Activated CD8-positive, alpha-beta memory T cell treated with anti-CD3 and anti-CD28 coated beads, Interleukin-2, amount 50 U/mL, for 24 hours (primary cell): ENCODE measurements around the gene PPP2CA.
"Not testable (repeated sequence)": the region's sequence is repeated elsewhere in the genome, so short reads cannot be mapped to it uniquely, and the experiment has no call there.

Experiments
- DNase-seq: peaks from one replicate; pipeline ENCODE4 v3.0.0-alpha.2; 2020; ENCODE audit errors: extremely low read depth

The PPP2CA gene

DNA sequence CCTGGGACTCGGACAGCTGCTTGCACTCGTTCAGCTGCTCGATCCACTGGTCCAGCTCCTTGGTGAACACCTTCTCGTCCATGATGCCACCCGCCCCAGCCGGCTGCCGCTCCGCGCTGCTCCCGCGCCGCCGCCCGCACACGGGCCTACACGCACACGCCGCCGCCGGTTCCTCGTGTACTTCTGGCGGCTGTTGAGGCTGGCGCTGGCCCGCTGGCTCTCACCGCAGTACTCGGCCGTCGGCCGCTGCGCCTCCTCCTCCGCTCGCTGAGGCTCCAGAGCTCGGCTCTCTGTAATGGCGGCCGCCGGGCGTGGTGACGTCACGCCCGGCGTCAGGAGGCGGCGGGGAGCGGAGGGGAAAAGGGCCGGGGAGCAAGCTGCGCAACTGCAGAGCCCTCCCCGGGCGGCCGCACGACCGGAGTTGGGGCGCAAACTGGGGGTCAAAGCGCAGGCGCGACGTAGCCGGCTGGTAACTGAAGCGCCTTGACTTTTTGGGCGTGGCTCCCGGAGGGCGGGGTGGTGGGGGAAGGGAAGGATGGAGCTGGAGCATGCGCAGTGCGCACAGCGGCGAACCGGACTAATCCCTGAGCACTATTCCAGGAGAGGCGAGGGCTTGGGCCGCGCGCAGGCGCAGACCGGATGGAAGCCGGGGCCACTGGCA lies at the start of gene PPP2CA:
TSS of gene PPP2CA (minus strand) at position 294 of the 661 bp plus-strand sequence. CDS start at position 82, 212 bp downstream.
- DNase-seq, result peak; percentile 99

DNA sequence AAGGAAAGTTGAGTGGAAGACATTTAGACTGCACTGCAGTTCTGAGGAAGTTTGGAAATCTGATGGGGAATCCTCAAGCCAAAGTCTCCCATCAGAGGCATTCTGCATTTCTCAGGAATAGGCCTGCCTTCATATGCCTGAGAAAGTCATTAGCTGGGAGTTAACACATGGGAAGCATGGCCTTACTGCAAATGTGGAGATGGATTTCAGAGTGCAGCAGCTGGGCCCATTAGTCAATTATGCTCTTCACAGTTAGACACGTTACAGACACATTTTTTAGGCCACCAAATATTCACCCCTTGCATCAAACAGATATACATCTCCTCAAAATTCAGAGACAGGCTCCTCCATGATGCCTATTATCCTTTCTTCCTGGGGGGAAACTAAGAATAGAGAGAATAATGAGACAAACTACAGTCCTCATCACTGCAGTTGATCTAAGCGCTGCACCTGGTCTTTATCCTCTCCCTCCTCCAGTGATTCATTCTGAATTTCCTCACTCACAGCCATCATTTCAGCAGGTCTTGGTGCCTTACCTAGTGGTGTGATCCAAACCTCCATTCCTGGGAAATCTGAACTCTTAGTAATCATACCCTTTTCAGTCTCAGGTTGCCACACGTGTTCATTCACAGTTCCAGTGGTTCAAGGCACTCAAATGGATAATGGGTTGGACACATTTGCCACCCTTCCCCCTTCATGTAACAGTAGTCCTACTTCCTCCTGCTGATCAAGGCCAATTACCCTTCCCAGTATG lies 47.9 kb upstream of the PPP2CA start:
- no peak for DNase-seq

DNA sequence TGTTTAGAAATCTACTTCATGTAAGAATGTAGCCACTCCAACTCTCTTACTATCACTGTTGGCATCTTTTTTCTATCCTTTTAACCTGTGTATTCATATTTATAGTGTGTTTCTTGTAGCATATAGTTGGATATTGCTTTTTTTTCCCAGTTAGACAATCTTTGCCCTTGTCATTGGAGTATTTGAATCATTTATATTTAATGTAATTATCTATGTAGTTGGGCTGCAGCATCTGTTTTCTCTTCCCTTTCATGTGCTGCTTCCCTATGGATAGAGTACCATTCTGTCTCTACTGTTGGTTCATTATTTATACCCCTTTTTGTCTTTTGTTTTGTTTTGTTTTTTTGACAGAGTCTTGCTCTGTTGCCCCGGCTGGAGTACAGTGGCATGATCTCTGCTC lies 45.2 kb upstream of the PPP2CA start:
- DNase-seq, result no peak

DNA sequence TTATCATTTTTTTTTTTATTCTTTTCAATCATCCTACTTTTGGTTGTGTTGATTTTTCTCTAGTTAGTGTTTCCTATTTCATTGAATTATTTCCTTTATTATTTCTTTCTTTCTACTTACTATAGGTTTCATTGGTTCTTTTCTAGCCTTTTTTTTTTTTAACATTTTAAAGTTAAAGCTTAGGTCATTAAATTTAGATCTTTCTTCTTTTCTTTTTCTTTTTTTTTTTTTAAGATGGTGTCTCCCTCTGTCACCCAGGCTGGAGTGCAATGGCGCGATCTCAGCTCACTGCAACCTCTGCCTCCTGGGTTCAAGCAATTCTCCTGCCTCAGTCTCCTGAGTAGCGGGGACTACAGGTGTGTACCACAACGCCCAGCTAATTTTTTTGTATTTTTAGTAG lies 43.0 kb upstream of the PPP2CA start:
- no peak for DNase-seq

DNA sequence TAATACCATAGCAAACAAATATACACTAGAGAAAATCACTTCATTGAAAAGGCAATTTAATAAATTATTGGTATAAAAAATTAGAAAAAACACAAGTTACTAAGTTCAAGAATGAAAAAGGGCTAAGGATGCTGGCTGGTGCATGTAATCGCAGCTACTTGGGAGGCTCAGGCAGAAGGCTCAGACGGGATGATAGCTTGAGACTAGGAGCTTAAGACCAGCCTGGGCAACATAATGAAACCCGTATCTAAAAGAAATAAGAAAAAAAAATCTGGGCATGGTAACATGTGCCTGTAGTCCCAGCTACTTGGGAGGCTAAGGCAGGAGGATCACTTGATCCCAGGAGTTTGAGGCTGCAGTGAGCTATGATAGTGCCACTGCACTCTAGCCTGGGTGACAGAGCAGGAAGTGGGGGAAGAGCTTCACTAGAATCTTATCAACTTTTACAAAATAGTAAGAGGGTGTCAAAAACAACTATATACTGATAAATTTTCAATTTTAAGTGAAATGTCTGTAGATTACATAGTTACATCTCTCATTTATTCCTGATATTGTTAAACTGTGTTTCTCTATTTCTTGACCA lies 42.2 kb upstream of the PPP2CA start:
- no peak for DNase-seq

DNA sequence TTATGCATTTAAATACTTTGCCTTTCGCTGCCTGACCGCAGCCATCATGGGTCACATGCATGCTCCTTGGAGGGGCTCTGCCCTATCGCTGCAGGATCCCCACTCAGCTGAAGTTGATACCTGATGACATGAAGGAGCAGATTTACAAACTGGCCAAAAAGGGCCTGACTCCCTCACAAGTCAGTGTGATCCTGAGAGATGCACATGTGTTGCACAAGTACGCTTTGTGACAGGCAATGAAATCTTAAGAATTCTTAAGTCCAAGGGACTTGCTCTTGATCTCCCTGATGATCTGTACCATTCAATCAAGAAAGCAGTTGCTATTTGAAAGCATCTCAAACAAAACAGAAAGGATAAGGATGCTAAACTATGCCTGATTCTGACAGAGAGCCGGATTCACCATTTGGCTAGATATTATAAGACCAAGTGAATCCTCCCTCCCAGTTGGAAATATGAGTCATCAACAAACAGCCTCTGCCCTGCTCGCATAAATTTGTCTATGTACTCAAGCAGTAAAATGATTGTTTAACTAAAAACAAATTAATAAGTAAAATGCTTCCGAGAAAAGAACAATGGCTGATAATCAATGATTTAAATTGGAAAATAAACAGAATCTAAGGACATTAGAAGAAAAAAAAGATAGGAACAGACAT lies 41.6 kb upstream of the PPP2CA start:
- DNase-seq, result no peak

DNA sequence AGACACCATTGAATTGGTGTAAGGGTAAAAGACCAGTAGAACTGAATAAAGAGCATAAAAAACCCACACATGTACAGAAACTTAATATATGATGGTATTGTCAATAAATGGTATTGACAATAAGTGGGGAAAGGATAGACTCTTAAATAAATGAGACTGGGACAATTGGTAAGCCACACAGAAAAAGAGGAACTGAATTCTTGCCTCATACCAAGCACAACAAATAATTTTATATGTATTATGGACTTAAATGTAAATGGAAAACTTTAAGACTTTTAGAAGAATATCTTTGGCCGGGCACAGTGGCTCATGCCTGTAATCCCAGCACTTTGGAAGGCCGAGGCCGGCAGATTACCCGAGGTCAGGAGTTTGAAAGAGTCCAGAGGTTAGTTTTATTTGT lies 37.9 kb upstream of the PPP2CA start:
- no peak for DNase-seq

DNA sequence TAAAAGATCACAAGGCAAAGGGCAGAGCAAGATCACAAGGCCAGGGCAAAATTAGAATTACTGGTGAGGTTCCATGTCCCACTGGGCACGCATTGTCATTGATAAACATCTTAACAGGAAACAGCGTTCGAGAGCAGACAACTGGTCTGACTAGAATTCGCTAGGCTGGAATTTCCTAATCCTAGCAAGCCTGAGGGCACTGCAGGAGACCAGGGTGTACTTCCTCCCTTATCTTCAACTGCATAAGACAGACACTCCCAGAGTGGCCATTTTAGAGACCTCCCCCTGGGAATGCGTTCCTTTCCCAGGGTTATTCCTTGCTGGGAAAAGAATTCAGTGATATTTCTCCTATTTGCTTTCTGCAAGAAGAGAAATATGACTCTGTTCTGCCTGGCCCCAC lies 36.8 kb upstream of the PPP2CA start:
- DNase-seq, result not testable (repeated sequence)

DNA sequence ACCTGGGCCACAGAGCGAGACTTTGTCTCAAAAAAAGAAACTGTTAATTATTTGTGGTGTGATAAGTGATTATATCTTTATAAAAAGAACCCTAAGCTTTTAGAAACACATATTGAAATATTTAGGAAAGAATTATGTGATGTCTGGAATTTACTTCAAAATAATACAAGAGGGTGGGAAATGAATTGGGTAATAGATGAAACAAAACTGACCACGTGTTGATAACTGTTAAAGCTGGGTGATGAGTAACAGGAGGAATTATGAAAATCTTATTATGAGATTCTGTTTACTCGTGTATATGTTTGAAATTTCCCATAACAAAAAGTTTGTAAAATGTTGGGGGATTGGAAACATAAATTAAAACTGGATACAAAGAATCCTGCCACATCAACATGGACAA lies 33.0 kb upstream of the PPP2CA start:
- no peak for DNase-seq

DNA sequence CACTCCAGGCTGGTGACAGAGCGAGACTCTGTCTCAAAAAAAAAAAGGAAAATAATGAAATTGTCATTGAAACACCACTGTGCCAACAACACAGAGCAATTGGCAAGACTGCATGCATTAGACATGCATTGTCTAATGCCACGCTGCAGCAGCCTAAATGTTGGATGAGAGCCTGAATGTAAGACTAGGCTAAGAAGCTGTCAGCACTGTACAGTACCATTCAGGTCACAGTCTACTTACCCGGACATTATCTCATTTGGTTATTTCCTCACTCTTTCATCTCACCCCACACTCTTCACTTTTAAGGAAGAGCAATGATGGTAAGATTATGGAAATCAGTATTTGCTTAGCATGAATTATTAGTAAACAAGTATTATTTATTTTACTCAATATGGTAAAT lies 31.3 kb upstream of the PPP2CA start:
- no peak for DNase-seq

DNA sequence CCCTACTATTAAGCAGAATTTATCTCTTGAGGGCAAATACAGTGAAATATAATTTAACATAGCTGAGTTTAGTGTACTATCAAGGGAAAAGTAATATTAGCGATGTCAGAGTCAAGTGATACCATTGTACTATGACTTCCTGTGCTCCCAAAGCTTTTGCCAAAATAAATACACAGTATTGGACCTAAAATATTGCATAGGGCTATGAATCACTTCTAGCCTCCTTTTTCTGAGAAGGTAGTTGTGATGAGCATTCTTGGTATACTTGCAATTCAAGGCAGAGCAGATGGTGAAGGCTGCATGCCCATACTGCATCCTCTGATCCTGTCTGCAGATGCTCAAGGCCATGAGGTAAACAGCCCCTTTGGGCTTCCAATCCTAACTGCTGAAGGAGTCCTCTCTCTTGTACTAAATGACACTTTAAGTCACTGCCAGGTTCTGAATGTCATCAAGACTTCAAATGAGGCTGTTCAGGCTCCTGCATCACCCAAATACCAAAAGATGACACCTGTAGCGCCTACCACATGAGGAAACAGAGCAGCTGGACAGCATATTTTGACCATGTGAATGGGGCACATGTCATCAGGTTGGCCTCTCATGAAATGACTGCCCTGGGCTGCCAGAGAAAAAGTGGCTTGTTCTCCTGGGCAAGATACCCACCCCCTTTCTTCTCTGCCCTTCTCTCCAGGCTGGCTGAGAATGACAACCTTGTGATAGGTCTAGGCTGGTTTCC lies 29.7 kb upstream of the PPP2CA start:
- DNase-seq, result no peak

DNA sequence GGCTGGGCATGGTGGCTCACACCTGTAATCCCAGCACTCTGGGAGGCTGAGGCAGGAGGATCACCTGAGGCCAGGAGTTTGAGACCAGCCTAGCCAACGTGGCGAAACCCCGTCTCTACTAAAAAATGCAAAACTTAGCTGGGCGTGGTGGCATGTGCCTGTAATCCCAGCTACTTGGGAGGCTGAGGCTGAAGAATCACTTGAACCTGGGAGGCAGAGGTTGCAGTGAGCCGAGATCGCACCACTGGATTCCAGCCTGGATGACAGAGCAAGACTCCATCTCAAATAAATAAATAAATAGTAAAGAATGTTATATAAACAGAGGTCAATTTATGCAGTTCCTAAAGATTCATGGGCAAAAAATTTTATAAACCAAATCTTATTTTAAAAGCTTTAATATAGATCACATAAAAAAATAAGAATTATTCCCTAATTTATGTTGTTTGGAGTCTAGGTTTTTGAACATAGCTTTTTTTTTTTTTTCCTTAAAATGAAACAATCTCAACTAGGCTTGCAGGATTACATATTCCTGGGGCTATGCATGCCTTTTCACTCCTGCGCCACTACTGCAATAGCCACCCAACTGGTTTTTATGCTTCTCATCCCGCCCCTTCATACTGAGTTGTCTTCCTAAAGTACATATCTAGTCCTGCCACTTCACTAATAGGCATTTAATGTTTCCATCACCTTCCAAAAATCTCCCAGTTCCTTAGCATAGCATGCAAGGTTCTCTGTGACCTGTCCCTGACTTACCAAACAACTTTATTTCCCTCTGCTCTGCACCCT lies 27.7 kb upstream of the PPP2CA start:
- DNase-seq, result not testable (repeated sequence)

DNA sequence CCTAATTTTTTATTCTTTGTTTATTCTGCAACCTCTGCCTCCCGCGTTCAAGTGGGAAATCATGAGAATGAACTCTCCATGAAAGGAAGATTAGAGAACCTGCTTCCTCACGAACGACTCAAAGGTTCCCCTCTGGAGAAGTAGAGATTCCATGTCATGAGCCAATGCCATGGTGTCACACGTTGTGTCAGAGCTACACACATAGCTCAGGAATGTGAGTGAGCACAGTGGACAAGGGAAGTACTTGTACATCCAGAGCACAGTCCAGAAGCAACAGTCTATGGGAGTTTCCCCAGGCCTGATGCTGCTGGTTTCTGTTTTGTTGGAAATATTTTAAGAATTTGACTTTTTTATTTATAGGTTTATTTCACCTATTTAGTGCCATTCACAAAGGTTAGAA lies 26.8 kb upstream of the PPP2CA start:
- no peak for DNase-seq

DNA sequence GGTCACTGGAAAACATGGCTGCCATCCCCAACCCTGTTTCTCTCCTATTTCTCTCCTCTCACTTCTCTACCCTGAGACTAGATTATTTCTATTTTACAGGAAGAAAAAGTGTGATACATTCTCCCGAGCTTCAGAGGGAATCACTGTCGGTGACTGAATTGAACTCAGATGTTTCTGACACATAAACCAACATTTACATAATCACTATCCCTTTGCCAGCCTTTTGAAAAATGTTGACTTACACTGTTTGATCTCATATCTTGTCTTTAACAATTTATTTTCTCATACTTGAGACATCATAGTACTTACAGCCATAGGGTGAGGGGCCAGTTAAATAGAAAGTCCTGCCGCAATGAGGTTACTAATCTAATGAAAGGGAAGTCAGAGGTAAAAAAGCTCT lies 25.1 kb upstream of the PPP2CA start:
- no peak for DNase-seq

DNA sequence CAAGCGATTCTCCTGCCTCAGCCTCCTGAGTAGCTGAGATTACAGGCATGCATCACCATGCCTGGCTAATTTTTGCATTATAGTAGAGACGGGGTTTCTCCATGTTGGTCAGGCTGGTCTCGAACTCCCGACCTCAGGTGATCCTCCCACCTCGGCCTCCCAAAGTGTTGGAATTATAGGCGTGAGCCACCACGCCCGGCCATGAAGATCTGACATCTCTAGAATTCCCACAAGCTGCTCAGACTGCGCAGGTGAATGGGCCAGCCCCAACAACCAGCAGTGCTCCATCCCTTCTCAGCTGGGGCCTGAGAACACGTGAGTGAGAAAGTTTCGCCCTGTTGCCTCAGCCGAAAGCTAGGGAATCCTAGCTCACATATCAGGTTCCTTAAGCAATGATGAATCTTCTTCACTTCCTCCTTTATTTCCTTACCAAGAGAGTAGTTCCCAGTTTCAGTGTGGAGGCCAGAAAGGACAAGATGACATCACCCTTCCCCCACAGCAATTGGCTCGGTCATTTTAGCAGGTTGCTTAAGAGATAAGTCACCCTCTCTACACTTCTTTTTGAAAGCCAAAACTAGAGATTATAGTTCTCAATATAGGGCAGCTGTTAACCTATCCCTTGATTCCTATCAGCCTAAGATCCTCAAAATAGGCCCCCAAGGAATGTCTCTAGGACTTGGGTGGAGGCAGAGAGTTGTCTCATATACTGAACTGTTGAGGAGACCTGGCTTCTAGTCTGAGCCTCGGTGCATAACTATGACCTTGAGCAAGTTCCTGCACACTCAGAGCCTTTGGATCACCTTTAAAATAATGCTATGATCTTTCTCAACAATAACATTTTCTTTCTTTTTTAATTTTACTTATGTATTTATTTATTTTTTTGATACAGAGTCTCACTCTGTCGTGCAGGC lies 23.9 kb upstream of the PPP2CA start:
- DNase-seq, result no peak

DNA sequence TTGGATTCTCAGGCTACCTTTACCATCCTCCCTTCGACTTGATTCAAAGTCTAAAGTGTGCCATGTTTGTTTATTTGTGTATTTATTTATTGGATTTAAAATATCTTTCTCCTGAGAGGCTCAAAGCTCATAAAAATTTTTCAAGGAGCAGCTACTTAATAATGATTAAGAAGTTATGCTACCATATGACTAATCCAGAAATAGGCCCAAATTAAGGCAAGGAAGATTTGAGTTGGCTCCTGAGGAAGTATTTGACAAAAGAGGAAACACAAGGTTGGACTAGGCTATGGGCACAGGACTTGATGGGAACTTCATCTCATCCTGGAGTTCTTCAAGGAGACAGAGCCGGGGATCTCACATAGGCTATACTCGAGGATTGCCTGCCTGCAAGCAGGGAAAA lies 22.4 kb upstream of the PPP2CA start:
- DNase-seq, result no peak

DNA sequence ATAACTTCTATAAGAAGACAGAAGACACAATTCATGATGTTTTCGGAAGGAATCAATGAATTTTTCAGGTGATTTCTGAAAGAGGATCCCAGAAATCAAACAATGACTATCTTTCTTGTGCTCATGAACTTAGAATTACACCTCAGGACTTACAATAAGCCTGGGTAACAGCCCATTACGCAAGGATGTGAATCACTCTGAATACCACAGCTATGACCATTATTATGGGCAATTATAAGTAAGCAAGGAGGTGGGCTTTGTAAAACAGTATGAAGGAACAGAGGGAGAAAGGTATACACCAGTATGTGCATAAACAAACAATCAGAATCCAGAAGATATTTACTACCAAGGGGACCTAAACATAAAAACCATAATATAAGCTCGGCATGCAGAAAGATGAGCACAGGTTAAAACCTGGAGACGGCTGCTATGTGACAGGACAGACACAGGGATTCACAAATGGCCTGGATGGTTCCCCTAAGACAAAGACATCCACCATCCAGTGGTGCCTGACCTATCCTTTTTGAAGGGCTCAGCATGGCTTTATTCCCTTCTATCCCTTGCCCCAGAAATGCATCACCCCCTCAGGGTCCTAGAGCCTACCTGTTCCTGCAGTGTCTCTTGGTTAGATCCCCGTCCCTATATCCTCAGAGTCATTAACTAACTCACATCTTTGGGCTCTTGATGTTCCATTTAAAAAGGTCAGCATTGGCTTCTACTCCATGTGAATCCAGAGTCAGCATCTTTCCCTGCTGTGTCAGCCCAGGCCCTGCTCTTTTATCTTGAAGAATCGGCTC lies 21.8 kb upstream of the PPP2CA start:
- DNase-seq, result no peak

DNA sequence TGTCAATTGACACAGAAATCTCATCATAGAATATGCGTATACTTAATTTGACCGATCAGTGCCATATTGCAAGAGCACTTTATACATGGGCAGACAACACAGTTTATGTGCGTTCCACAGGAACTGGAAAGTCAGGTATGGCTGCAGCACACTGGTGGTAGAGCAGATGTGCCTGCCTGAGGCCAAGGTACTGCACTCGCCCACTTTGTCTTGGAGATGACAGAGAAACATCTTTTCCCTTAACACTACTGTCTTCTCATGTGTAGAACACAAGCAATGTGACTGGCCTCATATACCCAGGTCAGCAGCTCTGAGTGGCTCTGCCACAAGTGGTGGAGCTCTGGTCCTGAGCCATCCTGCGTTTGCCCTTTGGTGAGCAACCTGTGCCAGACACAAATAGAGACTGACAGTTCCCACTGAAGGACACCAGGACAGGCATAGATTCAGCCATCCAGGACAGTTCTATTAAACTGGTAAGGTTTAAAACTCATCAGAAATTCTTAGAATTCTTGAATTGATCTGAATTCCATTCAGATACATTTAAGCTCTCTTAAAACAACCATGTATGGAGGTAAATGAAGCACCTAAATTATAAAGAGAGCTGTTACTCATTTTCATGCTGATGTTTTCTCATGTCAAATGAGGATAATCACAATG lies 21.0 kb upstream of the PPP2CA start:
- no peak for DNase-seq

DNA sequence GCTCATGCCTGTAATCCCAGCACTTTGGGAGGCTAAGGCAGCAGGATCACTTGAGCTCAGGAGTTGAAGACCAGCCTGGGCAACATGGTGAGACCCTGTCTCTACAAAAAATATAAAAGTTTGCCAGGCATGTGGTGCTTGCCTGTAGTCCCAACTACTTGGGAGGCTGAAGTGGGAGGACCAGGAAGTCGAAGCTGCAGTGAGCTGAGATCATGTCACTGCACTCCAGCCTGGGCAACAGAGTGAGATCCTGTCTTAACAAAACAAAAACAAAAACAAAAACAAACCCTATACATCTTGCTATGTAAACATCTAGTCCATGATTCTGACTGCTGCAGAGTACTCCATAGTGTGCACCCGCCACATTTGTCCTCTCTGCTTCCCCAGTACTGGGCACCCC lies 19.8 kb upstream of the PPP2CA start:
- DNase-seq, result no peak
